GM23248 (cell line): ENCODE measurements around the gene FER1L5. TPM values are rescaled to one million over a fixed set of nuclear protein-coding genes. Genes with fewer than 3 reads are reported as not detected.

Experiments
- DNase-seq: peaks from one replicate; pipeline ENCODE4 v3.0.0-alpha.2; 2015
- H2AFZ ChIP-seq: fragments of 200-600 bp; sonication (generic); 2 replicates; pipeline ENCODE4 v1.6.1; 2016; ENCODE audit warnings: antibody characterized with exemption
- H3F3A ChIP-seq: fragments of 200-600 bp; sonication (generic); 2 replicates; pipeline ENCODE4 v1.6.1; 2016; ENCODE audit warnings: mild to moderate bottlenecking, antibody characterized with exemption, mixed run types; ENCODE audit not compliant: insufficient read depth
- H3K27ac ChIP-seq: fragments of 200-600 bp; sonication (generic); 2 replicates; pipeline ENCODE4 v1.5.1; 2016; ENCODE audit warnings: mild to moderate bottlenecking
- H3K27me3 ChIP-seq: fragments of 200-600 bp; sonication (generic); replicated peaks from 2 replicates; pipeline ENCODE4 v1.6.1; 2016; ENCODE audit warnings: mild to moderate bottlenecking; ENCODE audit not compliant: insufficient read depth
- H3K36me3 ChIP-seq: fragments of 200-600 bp; sonication (generic); 2 replicates; pipeline ENCODE4 v1.6.1; 2016; ENCODE audit warnings: low read depth, mild to moderate bottlenecking
- H3K4me1 ChIP-seq: fragments of 200-600 bp; sonication (generic); 2 replicates; pipeline ENCODE4 v1.6.1; 2016; ENCODE audit warnings: mild to moderate bottlenecking; ENCODE audit not compliant: insufficient read depth
- H3K4me2 ChIP-seq: fragments of 200-600 bp; sonication (generic); one replicate; pipeline ENCODE4 v1.6.1; 2016; ENCODE audit warnings: mild to moderate bottlenecking; ENCODE audit not compliant: unreplicated experiment
- H3K4me3 ChIP-seq: fragments of 200-600 bp; sonication (generic); 2 replicates; pipeline ENCODE4 v1.5.1; 2016; ENCODE audit warnings: mild to moderate bottlenecking
- H3K79me2 ChIP-seq: fragments of 200-600 bp; sonication (generic); 2 replicates; pipeline ENCODE4 v1.6.1; 2016; ENCODE audit warnings: mild to moderate bottlenecking; ENCODE audit not compliant: insufficient read depth
- H3K9ac ChIP-seq: fragments of 200-600 bp; sonication (generic); 2 replicates; pipeline ENCODE4 v1.6.1; 2016; ENCODE audit warnings: mild to moderate bottlenecking
- H3K9me2 ChIP-seq: fragments of 200-600 bp; sonication (generic); 2 replicates; pipeline ENCODE4 v1.6.1; 2016; ENCODE audit warnings: mixed run types, mild to moderate bottlenecking, moderate library complexity; ENCODE audit not compliant: insufficient read depth
- H3K9me3 ChIP-seq: fragments of 200-600 bp; sonication (generic); one replicate; pipeline ENCODE4 v1.6.1; 2017; ENCODE audit warnings: low read depth
- H4K20me1 ChIP-seq: fragments of 200-600 bp; sonication (generic); 2 replicates; pipeline ENCODE4 v1.6.0; 2016; ENCODE audit not compliant: insufficient read depth
- EZH2 ChIP-seq: fragments of 200-600 bp; sonication (generic); IDR thresholded peaks from 2 replicates; pipeline ENCODE4 v1.6.1; 2018; ENCODE audit warnings: antibody characterized with exemption, mild to moderate bottlenecking; ENCODE audit not compliant: insufficient read depth, poor library complexity, severe bottlenecking
- EZH2phosphoT487 ChIP-seq: fragments of 200-600 bp; sonication (generic); IDR thresholded peaks from 2 replicates; pipeline ENCODE4 v1.6.1; 2018; ENCODE audit warnings: antibody characterized with exemption, moderate library complexity, mild to moderate bottlenecking, low read depth; ENCODE audit not compliant: insufficient read depth
- WGBS, 2 experiments: methylation state at CpG; one replicate each; pipeline ENCODE4 v1.1.6; 2015 to 2017; ENCODE audit warnings: low lambda C conversion rate in 2 of 2, low coverage in 1 of 2; ENCODE audit errors: missing lambda C conversion rate in 2 of 2; 5-methylcytosine and 5-hydroxymethylcytosine counted together
- in situ Hi-C: fragments of 300-500 bp; cut with MboI; formaldehyde crosslinking; loops from 2 replicates; pipeline ENCODE4 v1.15.0; 2020
- polyA plus RNA-seq: library from polyadenylated mRNA; unstranded; fragments of >200 nt; fragmentation: Nextera tagmentation; extraction: Ambion mirVana; gene quantifications from 2 replicates; pipeline ENCODE4 v1.2.1, GENCODE V29; 2016
- total RNA-seq: library from RNA; depleted of rRNA; stranded (reverse); fragments of >200 nt; shearing (Covaris generic); gene quantifications from 2 replicates; pipeline ENCODE4 v1.2.3, GENCODE V29; 2014

Gene FER1L5
- total and polyA plus RNA-seq, 2 experiments from 2014 or later: under 0.01 to 0.08 TPM

DNA sequence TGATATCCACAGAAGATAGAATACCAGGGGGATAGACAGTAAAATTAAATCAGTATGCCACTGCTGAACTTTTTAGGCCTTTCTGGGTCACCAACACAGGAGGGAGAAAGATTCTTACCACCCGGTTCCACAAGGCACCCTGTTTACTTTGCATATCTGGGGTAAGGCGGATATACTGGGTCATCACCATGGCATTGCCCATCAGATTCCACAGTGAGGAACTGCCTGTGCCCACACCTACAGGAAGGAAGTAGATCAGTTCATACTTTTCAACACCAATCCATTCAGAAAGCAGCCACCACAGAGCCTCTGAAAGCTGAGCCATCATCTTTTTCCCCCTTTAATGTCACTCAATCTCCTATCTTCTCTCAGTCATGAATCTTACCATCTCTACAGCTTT lies 95.3 kb downstream of the FER1L5 start:
- H3K9me3 ChIP-seq: no peaks in the 10 kb centered on the region
- TF ChIP-seq EZH2 (no peak), EZH2phosphoT487 (no peak)

GRCh38 chr2:96739076-96739632 lies 96.6 kb downstream of the FER1L5 start:
- H3F3A ChIP-seq: no peaks in the 10 kb centered on the region
- 4 to 5% methylated on average over 4 of the region's 4 CpGs for WGBS, 2 experiments
- no peaks in the 10 kb centered on the region for H3K9me3 ChIP-seq
- H3K4me1 ChIP-seq: peaks cover 4% of the 10 kb centered on the region; the same call in 1 of the 2 replicates
- in situ Hi-C loops: no loop called here
- H3K27ac ChIP-seq: peak overlapping the region; percentile 52
- TF ChIP-seq EZH2phosphoT487 (no peak), EZH2 (no peak)
- DNase-seq: peak; percentile 52
- H2AFZ ChIP-seq: peak overlapping the region; percentile 94
- H3K36me3 ChIP-seq: peaks cover 17% of the 10 kb centered on the region; the same call in 1 of the 2 replicates
- no peaks in the 10 kb centered on the region for H3K9me2 ChIP-seq
- no peaks in the 10 kb centered on the region for H4K20me1 ChIP-seq
- no peaks in the 10 kb centered on the region for H3K27me3 ChIP-seq
- H3K79me2 ChIP-seq: peaks cover 27% of the 10 kb centered on the region
- H3K9ac ChIP-seq: peak overlapping the region; percentile 90
- peak overlapping the region; percentile 92 for H3K4me2 ChIP-seq
- peak overlapping the region; percentile 86 for H3K4me3 ChIP-seq

More for the DNA sequence above, 95.3 kb downstream of the FER1L5 start:
- in situ Hi-C loops: no loop called here
- no peaks in the 10 kb centered on the region for H4K20me1 ChIP-seq
- H3K79me2 ChIP-seq: peaks cover 27% of the 10 kb centered on the region
- no peak overlapping the region for H3K4me3 ChIP-seq
- H3K27me3 ChIP-seq: no peaks in the 10 kb centered on the region
- DNase-seq: no peak
- H3K4me1 ChIP-seq: peaks cover 4% of the 10 kb centered on the region; the same call in 1 of the 2 replicates
- no peak overlapping the region for H2AFZ ChIP-seq
- H3K4me2 ChIP-seq: no peak overlapping the region
- H3K9ac ChIP-seq: no peak overlapping the region
- no peaks in the 10 kb centered on the region for H3K9me2 ChIP-seq
- no peak overlapping the region for H3K27ac ChIP-seq
- WGBS, 2 experiments: 90 to 94% methylated on average over 2 of the region's 2 CpGs
- H3K36me3 ChIP-seq: peaks cover 30% of the 10 kb centered on the region
- H3F3A ChIP-seq: no peaks in the 10 kb centered on the region

GRCh38 chr2:96739633-96740428 lies 97.3 kb downstream of the FER1L5 start, which contains the start of gene LMAN2L:
TSS of gene LMAN2L (minus strand) at chr2:96740064. CDS start at chr2:96740040, 24 bp downstream.
- peak within 1 kb of the TSS; percentile 90 for H3K9ac ChIP-seq
- H2AFZ ChIP-seq: peak within 1 kb of the TSS; percentile 94
- no peaks in the 10 kb centered on the region for H3F3A ChIP-seq
- TF ChIP-seq EZH2phosphoT487 (no peak), EZH2 (no peak)
- peak within 1 kb of the TSS; percentile 92 for H3K4me2 ChIP-seq
- DNase-seq: peak; percentile 99
- 1% methylated on average over 25 to 43 of the region's 43 CpGs for WGBS, 2 experiments
- in situ Hi-C loops: no loop called here
- H4K20me1 ChIP-seq: no peaks in the 10 kb centered on the region
- H3K4me3 ChIP-seq: peak within 1 kb of the TSS; percentile 86
- peaks cover 12% of the 10 kb centered on the region; the same call in 1 of the 2 replicates for H3K36me3 ChIP-seq
- peaks cover 27% of the 10 kb centered on the region for H3K79me2 ChIP-seq
- H3K4me1 ChIP-seq: peaks cover 4% of the 10 kb centered on the region; the same call in 1 of the 2 replicates
- no peaks in the 10 kb centered on the region for H3K27me3 ChIP-seq
- no peaks in the 10 kb centered on the region for H3K9me3 ChIP-seq
- H3K9me2 ChIP-seq: no peaks in the 10 kb centered on the region
- H3K27ac ChIP-seq: peak within 1 kb of the TSS; percentile 52

- H3K27ac ChIP-seq: 0 out of 2 replicates have a peak overlapping the region, but pooled peaks have one; percentile 28
- WGBS, 2 experiments: 18 to 23% methylated on average over 6 of the region's 6 CpGs
- peaks cover 14% of the 10 kb centered on the region for H3K4me1 ChIP-seq
- no peak for TF ChIP-seq EZH2
- peak overlapping the region; percentile 36 for H2AFZ ChIP-seq
- no peak overlapping the region for H3K4me3 ChIP-seq
- H3K79me2 ChIP-seq: no peaks in the 10 kb centered on the region
- peaks cover 7% of the 10 kb centered on the region; the same call in 1 of the 2 replicates for H3F3A ChIP-seq
- no peaks in the 10 kb centered on the region for H4K20me1 ChIP-seq
- peak; percentile 17 for DNase-seq
- H3K4me2 ChIP-seq: no peak overlapping the region
- no peaks in the 10 kb centered on the region for H3K9me2 ChIP-seq
- H3K27me3 ChIP-seq: no peaks in the 10 kb centered on the region
- no peaks in the 10 kb centered on the region for H3K36me3 ChIP-seq
- in situ Hi-C loops: no loop called here
- no peak overlapping the region for H3K9ac ChIP-seq
- no peaks in the 10 kb centered on the region for H3K9me3 ChIP-seq
These were observed 104.6 kb downstream of the FER1L5 start for GRCh38 chr2:96747061-96747617.
